KMS-11 (cell line): ENCODE results near the gene NTRK3.

Experiments
- H2AFZ ChIP-seq: fragments of 200-600 bp; sonication (generic); 2 replicates; pipeline ENCODE4 v1.6.1; 2016; ENCODE audit warnings: antibody characterized with exemption, mixed run types, low read depth
- H3K27ac ChIP-seq: fragments of 200-600 bp; sonication (generic); 2 replicates; pipeline ENCODE4 v1.6.1; 2016; ENCODE audit warnings: mild to moderate bottlenecking, mixed run types
- H3K27me3 ChIP-seq: fragments of 200-600 bp; sonication (generic); 2 replicates; pipeline ENCODE4 v1.6.1; 2017; ENCODE audit warnings: mild to moderate bottlenecking, low read depth, mixed run types, moderate library complexity; ENCODE audit not compliant: insufficient read depth
- H3K36me3 ChIP-seq: fragments of 200-600 bp; sonication (generic); 2 replicates; pipeline ENCODE4 v1.6.1; 2017; ENCODE audit warnings: mild to moderate bottlenecking, mixed run types; ENCODE audit not compliant: insufficient read depth
- H3K4me1 ChIP-seq: fragments of 200-600 bp; sonication (generic); 2 replicates; pipeline ENCODE4 v1.6.1; 2016; ENCODE audit warnings: mild to moderate bottlenecking, low read depth, mixed run types; ENCODE audit not compliant: poor library complexity, severe bottlenecking
- H3K4me2 ChIP-seq: fragments of 200-600 bp; sonication (generic); 2 replicates; pipeline ENCODE4 v1.7.0; 2016; ENCODE audit warnings: mild to moderate bottlenecking, mixed run types
- H3K4me3 ChIP-seq: fragments of 200-600 bp; sonication (generic); IDR thresholded peaks from 2 replicates; pipeline ENCODE4 v1.6.1; 2017; ENCODE audit warnings: low read depth, low read length, mixed read lengths; ENCODE audit not compliant: insufficient read depth
- H3K79me2 ChIP-seq: fragments of 200-600 bp; sonication (generic); 2 replicates; pipeline ENCODE4 v1.6.1; 2016; ENCODE audit warnings: low read depth, mixed run types; ENCODE audit not compliant: insufficient read depth
- H3K9ac ChIP-seq: fragments of 200-600 bp; sonication (generic); 2 replicates; pipeline ENCODE4 v1.6.1; 2016; ENCODE audit warnings: mild to moderate bottlenecking, mixed run types
- H4K20me1 ChIP-seq: fragments of 200-600 bp; sonication (generic); 2 replicates; pipeline ENCODE4 v1.6.1; 2016; ENCODE audit warnings: mild to moderate bottlenecking, mixed run types; ENCODE audit not compliant: insufficient read depth
- TF ChIP-seq, protein P1 (sequence below): fragments of 200-600 bp; sonication (generic); conservative IDR thresholded peaks from 2 replicates; pipeline ENCODE4 v1.6.1; 2017; ENCODE audit warnings: low read depth, mild to moderate bottlenecking, antibody characterized with exemption, low read length, moderate library complexity, mixed read lengths

The NTRK3 gene

GRCh38 chr15:88219623-88220022 is 36.9 kb downstream of the NTRK3 start:
- TF ChIP-seq, protein P1, sequence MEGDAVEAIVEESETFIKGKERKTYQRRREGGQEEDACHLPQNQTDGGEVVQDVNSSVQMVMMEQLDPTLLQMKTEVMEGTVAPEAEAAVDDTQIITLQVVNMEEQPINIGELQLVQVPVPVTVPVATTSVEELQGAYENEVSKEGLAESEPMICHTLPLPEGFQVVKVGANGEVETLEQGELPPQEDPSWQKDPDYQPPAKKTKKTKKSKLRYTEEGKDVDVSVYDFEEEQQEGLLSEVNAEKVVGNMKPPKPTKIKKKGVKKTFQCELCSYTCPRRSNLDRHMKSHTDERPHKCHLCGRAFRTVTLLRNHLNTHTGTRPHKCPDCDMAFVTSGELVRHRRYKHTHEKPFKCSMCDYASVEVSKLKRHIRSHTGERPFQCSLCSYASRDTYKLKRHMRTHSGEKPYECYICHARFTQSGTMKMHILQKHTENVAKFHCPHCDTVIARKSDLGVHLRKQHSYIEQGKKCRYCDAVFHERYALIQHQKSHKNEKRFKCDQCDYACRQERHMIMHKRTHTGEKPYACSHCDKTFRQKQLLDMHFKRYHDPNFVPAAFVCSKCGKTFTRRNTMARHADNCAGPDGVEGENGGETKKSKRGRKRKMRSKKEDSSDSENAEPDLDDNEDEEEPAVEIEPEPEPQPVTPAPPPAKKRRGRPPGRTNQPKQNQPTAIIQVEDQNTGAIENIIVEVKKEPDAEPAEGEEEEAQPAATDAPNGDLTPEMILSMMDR = no peak
- H3K27ac ChIP-seq = no peak overlapping the region

DNA sequence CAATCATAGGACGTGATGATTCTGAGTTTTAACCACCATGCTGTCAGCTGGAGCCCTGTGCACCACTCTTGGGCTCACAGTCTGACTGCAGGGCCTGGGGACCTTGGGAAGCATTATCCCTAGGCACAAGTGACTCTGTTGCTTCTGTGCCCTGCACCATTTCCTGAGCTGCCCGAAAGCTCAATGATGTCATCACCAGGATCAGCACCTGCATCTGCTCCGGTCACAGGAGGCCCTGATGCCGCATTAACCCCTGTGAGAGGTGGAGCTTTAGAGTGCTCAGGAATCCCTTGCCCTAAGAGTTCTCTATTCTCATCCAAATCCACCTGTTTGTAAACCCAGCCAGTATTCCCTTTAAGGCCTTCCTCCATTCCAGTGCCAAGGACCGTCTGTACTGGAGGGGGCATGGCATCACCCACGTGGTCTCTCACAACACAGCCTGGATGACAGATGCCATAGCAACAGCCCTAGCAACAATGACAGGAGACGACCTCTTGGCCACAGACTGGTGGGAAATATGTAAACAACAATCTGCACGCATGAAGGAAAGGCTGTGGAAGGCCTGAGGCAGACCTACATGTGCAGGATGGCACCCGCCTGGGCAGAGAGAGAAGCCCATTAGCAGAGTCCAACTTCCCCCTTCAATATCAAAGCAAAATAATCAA is 37.9 kb downstream of the NTRK3 start:
- no peak overlapping the region for H3K4me3 ChIP-seq
- H3K27me3 ChIP-seq = no peaks in the 10 kb centered on the region
- no peak overlapping the region for H3K9ac ChIP-seq
- H3K4me1 ChIP-seq = no peaks in the 10 kb centered on the region
- no peak overlapping the region for H3K4me2 ChIP-seq
- TF ChIP-seq, protein P1 = no peak
- no peak overlapping the region for H2AFZ ChIP-seq
- H3K27ac ChIP-seq = no peak overlapping the region
- H3K79me2 ChIP-seq = no peaks in the 10 kb centered on the region
- no peaks in the 10 kb centered on the region for H4K20me1 ChIP-seq
- H3K36me3 ChIP-seq = no peaks in the 10 kb centered on the region

More at GRCh38 chr15:88219623-88220022, 36.9 kb downstream of the NTRK3 start:
- H3K4me3 ChIP-seq = no peak overlapping the region
- H3K27me3 ChIP-seq = no peaks in the 10 kb centered on the region
- no peak overlapping the region for H3K9ac ChIP-seq
- H2AFZ ChIP-seq = no peak overlapping the region
- H3K4me1 ChIP-seq = no peaks in the 10 kb centered on the region
- H3K36me3 ChIP-seq = no peaks in the 10 kb centered on the region
- H3K79me2 ChIP-seq = no peaks in the 10 kb centered on the region
- no peaks in the 10 kb centered on the region for H4K20me1 ChIP-seq
- H3K4me2 ChIP-seq = no peak overlapping the region

- H3K27me3 ChIP-seq = no peaks in the 10 kb centered on the region
- no peak overlapping the region for H3K27ac ChIP-seq
- H2AFZ ChIP-seq = no peak overlapping the region
- TF ChIP-seq, protein P1 = no peak
- H3K9ac ChIP-seq = no peak overlapping the region
- no peak overlapping the region for H3K4me3 ChIP-seq
- no peaks in the 10 kb centered on the region for H3K4me1 ChIP-seq
- no peaks in the 10 kb centered on the region for H3K79me2 ChIP-seq
- H4K20me1 ChIP-seq = no peaks in the 10 kb centered on the region
- no peak overlapping the region for H3K4me2 ChIP-seq
- no peaks in the 10 kb centered on the region for H3K36me3 ChIP-seq
These were observed 41.4 kb downstream of the NTRK3 start for GRCh38 chr15:88215066-88215648.

DNA sequence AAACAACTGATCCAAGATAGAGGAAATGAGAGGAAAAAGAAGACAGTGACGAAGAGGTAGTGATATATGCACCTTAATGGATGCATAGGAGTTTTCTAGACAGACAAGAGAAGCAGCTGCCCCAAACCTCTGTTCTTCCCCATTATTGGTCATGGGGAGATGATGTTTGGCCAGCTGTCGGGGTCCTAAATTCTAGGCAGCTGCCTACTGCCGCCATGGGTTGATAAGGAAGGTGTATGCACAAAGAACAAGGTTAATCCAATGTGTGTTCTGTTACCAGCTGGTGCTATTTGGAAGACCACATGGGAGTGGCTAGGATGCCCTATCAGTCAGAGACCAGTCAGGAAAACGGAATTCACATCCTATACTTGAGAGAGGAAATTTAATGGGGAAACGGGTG is 47.4 kb downstream of the NTRK3 start:
- Histone ChIP-seq H3K27ac (no peak overlapping the region), H3K4me3 (no peak overlapping the region), H3K27me3 (no peaks in the 10 kb centered on the region), H3K36me3 (no peaks in the 10 kb centered on the region), H3K4me1 (no peaks in the 10 kb centered on the region), H3K4me2 (no peak overlapping the region), H3K9ac (no peak overlapping the region), H4K20me1 (no peaks in the 10 kb centered on the region), H2AFZ (no peak overlapping the region), H3K79me2 (no peaks in the 10 kb centered on the region)
- TF ChIP-seq, protein P1 = no peak
